RKO (cell line): ENCODE data around the gene PHACTR4.
"Not testable (repeated sequence)": the region's sequence is repeated elsewhere in the genome, so short reads cannot be mapped to it uniquely, and the experiment has no call there.

ENCODE experiments used
- DNase-seq: peaks from one replicate; pipeline ENCODE4 v3.0.0-alpha.2; 2016; ENCODE audit warnings: low spot score

Gene PHACTR4

DNA sequence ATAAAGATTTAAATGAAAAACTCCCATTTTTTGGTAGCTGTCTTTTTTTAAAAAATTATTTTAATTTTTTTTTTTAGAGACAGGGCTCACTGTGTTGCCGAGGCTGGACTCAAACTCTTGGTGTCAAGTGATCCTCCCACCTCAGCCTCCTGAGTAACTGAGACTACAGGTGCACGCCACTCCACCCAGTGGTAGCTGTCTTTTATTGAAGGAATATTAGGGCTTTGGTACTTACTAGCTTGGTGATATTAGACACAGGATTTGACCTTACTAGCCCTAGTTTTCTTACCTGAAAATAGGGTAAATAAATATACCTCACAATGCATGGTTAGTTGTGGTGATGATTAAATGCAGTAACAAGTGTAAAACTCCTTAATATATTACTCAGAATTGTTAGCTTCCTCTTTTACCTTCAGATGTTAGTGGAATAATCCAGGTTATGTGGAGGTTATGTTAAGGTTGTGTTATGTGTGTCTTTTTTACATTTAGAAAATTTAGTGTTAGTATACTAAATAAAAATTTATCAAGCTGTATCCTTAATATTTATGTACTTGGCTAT, 66.8 kb downstream of the PHACTR4 start:
- peak; percentile 25 for DNase-seq

DNA sequence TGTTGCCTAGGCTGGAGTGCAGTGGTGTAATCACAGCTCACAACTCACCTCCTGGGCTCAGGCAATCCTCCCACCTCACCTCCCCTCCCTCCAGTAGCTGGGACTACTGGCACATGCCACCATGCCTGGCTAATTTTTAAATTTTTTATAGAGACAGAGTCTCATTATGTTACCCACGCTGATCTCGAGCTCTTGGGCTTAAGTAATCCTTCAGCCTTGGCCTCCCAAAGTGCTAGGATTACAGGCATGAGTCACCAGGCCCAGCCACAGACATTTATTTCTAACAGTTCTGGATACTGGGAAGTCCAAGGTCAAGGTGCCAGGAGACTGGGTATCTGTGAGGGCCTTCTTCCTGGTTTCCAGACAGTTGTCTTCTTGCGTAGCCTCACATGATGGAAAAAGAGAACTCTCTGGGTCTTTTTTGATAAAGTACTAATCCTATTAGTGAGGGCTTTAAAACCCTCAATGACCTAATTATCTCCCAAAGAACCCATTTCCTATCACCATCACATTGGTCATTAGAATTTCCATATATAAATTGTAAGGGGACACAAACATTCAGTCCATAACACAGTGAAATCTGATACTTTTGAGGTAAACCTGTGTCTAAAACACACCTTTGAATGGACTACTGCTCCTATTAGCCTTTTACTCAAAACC, 67.9 kb downstream of the PHACTR4 start:
- DNase-seq, result peak; percentile 47

DNA sequence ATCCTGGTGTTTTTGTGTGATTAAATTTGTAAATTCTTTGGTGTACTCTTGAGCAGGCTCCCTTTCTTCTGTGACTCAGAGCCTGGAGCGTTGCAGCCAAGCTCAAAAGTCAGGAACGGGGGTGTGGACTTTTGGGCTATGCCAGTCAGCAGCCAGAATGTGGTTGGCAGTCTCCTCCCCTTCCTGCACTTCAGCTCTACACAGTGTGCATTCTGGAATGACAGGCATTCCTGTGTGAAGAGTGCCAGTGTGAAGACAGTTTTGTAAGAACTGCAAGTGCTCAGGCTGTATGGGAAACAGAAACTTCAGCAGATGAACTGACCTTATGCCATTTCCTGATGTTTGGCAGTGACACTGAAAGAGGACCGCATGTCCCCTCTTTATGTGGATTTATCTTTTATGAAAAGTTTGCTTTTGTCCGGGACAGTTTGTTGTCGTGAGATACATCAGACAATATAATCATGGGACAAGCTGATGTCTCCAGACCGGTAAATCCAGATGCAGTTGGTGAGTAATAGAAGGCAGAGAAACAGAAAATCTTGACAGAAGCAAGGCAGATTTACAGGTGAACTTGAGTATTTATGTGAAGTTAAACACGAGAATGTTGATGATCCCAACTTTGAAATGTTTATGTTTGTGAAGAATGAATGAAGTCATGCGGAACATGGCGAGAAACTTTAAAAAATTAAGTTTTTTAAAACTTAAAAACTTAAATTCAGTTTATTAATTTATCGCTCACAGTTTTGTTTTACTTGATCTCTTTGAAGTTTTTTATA, 68.6 kb downstream of the PHACTR4 start:
- peak; percentile 96 for DNase-seq

DNA sequence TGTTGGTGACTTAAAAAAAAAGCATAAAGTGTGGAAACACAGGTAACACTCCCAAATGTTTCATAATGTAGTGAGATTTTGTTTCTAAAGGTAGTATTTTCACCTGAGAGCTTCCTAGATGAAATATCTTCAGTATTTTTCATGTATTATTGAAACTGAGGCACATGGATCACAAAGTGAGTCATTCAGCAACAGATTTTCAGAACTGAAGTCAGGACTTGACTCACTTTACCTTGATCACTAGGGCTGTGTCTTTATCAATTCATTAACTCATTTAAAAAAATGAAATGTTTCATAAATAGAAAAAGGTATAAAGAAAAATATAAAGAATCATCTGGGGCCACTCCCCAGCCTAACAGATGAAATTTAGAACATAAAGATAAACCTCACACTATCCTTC, 69.8 kb downstream of the PHACTR4 start:
- DNase-seq, result peak; percentile 29

DNA sequence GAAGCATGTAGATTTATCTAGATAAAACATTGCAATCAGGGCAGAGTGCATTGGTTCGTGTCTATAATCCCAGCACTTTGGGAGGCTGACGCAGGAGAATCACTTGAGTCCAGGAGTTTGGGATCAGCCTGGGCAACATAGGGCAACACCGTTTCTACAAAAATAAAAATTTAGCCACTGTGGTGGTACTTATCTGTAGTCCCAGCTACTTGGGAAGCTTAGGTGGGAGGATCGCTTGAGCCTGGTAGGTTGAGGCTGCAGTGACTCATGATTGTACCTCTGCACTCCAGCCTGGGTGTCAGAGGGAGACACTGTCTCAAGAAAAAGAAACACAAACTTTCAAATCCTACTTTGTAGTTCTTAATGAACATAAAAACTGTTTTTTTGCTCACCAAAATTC, 72.1 kb downstream of the PHACTR4 start:
- DNase-seq, result no peak

DNA sequence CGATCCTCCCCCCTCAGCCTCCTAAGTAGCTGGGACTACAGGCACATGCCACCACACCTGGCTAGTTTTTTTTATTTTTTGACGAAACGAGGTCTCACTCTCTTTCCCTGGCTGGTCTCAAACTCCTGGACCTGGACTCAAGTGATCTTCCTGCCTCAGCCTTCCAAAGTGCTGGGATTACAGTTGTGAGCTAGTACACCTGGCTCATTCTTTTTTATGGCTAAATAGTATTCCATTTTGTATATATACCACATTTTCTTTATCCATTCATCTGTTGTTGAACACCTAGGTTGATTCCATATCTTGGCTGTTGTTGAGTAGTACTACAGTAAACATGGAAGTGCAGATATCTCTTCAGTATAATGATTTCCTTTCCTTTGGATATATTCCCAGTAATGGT, 74.0 kb downstream of the PHACTR4 start:
- no peak for DNase-seq

DNA sequence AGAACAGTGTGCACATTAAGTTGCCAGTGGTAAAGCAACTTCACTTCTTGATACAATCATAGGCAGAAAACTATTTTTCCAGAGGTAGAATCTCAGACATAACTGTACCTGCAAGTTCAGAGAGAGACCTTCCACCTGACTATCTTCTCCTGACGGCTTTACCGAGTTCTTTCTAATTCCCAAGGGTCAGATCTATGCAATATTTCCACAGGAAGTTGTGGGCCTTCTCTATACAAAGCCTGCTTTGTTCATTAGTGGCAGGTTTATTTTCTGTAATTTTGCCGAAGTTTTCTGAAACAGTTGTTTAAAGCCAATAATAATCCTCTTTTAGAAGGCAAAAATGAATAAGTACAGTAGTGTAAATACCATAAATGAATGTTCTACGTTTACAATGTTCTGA, 78.1 kb downstream of the PHACTR4 start:
- no peak for DNase-seq

DNA sequence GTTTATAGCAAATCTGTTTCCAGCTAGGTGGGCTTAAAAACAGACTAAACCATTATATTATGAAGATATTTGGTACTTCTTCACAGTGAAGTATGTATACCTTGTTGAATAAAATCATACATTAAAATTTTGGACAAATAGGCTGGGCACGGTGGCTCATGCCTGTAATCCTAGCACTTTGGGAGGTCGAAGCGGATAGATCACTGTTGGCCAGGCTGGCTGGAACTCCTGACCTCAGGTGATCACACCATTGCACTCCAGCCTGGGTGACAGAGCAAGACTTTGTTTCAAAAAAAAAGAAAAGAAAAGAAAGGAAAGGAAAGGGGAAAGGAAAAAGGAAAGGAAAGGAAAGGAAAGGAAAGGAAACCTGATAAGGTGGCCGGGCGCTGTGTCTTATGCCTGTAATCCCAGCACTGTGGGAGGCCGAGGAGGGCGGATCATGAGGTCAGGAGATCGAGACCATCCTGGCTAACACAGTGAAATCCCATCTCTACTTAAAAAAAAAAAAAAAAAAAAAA, 78.6 kb downstream of the PHACTR4 start:
- DNase-seq, result not testable (repeated sequence)

DNA sequence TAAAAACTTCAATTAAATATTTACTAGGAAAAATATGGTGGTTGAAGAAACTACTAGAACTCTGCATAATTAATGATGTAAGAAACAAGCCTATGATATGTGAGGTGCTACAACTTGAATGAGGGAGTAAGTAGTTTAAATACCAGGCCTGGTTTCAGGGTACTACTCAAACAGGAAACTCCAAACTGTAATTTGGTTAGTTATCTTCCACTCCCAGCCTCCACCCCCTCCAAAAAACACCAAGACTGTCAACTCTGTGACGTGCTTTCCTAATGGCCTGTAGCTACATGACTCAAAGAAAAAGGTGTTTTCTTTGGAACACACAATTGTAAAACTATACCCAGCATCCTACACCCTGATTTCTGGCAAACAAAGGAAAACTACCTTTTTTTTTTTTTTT, 80.4 kb downstream of the PHACTR4 start:
- no peak for DNase-seq

DNA sequence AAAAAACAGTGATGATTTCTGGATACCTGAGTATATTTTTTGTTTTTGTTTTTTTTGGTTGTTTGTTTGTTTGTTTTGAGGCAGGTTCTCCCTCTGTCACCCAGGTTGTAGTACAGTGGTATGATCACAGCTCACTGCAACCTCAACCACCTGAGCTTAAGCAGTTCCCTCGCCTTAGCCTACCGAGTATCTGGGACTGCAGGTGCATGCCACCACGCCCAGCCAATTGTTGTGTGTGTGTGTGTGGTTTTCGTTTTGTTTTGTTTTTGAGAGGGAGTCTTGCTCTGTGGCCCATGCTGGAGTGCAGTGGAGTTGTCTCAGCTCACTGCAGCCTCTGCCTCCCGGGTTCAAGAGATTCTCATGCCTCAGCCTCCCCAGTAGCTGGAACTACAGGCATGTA, 81.0 kb downstream of the PHACTR4 start:
- no peak for DNase-seq

DNA sequence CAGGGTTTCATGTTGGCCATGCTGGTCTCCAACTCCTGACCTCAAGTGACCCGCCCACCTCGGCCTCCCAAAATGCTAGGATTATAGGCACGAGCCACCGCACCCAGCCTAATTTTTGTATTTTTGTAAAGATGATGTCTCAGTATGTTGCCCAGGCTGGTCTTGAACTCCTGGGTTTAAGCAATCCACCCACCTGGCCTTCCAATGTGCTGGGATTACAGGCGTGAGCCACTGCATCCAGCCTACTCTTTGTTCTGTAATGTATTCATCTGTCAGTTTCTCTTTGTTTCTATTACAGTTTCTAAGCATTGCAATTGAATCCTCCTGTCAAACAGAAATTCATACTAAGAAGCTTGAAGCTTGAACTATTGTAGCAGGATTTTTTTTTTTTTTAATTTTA, 81.5 kb downstream of the PHACTR4 start:
- DNase-seq, result no peak

DNA sequence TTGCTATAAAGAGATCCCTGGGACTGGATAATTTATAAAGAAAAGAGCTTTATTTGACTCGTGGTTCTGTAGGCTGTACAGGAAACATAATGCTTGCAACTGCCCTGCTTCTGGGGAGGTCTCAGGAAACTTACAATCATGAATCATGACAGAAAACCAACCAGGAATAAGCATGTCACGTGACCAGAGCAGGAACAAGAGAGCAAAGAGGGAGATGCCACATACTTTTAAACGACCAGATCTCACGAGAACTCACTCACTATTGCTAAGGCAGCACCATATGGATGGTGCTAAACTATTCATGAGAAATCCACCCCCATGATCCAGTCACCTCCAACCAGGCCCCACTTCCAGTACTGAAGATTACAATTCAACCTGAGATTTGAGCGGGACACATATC, 86.5 kb downstream of the PHACTR4 start:
- peak; percentile 41 for DNase-seq

DNA sequence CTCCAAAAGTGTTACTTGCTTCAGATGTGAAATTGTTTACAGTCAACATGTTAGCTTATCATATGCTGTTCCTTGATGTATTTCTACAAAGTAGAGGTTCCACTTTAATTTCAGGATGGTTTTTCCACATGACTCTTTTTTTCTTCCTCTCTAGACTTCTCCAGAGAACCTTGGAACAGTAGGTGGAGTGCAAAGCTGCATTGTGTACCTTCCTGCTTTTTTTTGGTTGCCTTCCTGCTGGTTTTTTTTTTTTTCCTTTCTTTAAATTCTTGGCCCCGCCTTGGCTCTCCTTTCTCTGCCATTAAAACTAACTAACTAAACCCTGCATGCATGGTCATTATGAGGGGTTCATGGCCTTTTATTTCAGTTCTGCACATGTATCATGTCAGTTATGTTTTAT, 88.1 kb downstream of the PHACTR4 start:
- no peak for DNase-seq

DNA sequence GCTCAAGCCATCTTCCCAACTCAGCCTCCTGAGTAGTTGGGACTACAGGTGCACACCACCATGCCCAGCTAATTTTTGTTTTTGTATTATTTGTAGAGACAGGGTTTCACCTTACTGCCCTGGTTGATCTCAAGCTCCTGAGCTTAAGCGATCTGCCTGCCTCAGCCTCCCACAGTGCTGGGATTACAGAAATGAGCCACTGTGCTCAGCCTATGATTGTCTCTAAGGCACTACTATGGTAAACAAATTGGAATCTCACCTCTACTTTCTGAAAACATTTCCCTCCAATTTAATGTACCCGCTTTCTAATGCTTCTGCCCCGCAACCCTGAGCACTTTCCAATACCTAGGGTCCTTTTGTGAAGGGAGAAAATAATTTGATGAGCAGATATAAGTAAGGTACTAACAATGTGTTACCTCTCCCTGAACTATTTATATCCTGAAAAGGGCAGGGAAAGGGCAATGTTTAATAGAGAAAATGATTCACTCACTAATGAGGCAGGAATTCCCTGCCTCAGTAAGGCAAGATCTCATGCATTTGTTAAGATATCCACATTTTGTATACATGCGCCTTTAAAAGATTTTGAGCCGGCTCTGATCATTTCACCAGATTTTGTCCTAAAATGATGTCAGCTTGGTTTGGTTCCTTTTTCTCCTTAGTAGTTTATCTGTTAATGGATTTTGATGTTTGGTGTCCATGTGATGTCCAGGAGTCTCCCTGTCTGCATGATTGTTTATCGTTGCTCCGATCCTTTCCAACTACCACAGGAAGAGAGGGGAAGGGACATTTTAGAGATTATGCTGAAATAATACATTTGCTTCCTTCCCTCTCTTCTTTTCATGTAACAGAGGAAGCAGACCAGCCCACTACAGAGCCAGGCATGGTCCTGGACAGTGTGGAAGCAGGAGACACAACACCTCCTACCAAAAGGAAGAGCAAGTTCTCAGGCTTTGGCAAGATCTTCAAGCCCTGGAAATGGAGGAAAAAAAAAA, 89.0 kb downstream of the PHACTR4 start:
- DNase-seq, result no peak

DNA sequence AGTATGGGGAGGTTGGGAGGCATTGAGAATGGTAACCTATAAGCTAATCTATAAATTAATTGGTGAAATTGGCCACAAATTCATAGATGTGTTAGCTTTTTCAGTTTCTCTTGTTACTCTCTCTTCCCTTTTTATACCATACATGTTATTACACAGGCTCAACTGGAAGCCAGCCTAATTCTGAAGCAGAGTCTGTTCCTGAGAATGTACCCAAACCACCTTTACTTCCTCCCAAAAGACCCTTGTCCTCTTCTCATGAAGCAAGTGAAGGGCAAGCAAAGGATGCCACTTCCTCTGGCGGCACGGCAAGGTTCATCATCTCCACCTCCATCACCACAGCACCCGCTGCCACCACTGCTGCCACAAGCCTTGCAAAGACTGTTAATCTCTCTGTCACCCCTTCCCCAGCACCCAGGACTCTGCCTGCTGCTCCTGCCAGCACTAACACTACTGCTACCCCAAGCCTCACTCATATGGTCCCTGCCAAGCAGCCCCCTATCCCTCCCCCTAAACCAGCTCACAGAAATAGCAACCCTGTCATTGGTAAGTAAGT, 96.8 kb downstream of the PHACTR4 start:
- DNase-seq, result no peak

DNA sequence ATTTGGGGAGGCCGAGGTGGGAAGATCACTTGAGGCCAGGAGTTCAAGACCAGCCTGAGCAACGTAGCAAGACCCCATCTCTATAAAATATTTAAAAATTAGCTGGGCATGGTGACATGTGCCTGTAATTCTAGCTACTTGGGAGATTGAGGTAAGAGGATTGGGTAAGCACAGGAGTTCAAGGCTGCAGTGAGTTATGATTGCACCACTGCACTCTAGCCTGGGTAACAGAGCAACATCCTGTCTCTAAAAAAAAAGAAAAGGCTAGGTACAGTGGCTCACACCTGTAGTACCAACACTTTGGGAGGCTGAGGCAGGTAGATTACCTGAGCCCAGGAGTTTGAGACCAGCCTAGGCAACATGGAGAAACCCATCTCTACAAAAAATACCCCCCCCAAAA, 100.6 kb downstream of the PHACTR4 start:
- DNase-seq, result no peak

DNA sequence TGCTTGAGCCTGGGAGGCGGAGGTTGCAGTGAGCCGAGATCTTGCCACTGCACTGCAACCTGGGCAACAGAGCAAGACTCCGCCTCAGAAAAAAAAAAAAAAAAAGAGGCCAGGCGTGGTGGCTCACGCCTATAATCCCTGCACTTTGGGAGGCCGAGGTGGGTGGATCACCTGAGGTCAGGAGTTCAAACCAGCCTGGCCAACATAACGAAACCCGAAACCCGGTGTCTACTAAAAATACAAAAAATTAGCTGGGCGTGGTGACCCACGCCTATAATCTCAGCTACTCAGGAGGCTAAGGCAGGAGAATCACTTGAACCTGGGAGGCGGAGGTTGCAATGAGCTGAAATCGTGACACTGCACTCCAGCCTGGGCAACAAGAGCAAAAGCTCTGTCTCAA, 110.0 kb downstream of the PHACTR4 start:
- DNase-seq, result not testable (repeated sequence)

DNA sequence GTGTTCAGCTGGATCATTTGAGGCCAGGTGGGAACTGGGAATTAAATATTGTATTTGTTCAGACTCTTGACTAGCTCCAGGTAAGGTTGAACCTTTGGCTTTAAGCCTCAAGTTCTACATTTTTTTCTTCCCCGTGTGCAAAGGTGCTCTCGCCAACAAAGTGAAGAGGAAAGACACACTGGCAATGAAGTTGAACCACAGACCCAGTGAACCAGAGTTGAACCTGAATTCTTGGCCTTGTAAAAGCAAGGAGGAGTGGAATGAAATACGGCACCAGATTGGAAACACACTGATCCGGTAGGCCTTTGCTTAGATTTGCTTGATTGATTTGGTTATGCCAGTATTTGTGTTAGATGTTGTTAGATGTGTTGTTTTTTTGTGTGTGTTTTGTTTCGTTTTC, 110.8 kb downstream of the PHACTR4 start:
- no peak for DNase-seq

DNA sequence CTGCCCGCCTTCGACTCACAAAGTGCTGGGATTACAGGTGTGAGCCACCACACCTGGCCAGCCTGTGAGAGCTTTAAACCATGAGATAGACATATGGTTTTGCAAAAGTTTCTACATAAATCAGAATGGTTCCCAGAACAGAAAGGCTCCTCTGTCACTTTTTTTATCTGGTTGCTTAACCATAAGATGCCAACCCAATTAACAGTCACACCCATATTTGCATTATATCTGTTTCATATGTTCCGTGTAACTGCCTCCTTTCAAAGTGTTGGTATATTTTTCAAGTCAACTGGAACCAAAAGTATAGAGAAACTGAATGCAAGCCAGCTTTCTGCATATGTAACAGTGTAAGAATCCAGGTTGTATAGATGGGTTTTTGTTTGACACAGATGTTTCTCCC, 112.6 kb downstream of the PHACTR4 start:
- DNase-seq, result no peak

DNA sequence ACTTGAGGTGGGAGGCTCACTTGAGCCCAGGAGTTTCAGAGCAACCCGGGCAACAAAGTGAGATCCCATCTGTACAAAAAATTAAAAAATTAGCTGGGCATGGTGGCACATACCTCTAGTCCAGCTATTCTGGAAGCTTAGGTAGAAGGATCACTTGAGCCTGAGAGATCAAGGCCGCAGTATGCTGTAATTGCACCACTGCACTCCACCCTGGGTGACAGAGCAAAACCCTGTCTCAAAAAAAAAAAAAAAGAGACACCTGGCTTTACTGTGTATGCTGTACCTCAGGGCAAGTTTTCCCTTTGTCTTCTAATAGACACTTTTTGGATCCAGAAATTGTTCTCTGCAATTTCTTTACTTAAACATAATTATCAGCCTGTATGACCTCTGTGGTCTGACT, 113.2 kb downstream of the PHACTR4 start:
- no peak for DNase-seq

DNA sequence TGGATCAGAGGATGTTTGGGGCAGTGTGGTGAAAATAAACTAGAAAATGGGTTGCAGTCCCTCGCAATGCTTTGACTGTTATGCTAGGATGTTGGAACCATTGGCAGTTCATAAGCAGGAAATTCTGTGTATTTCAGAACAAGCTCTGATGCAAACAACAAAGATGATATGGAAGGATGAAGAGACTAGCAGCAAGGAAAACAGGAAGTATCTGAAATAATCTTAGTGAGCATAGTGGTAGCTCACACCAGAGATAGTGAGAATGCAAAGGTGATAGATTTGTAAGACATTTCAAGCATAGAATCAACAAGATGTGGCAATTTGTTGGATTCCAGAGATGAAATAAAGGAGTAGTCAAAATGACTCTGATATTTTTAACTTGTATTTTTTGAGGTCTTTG, 125.2 kb downstream of the PHACTR4 start:
- no peak for DNase-seq

DNA sequence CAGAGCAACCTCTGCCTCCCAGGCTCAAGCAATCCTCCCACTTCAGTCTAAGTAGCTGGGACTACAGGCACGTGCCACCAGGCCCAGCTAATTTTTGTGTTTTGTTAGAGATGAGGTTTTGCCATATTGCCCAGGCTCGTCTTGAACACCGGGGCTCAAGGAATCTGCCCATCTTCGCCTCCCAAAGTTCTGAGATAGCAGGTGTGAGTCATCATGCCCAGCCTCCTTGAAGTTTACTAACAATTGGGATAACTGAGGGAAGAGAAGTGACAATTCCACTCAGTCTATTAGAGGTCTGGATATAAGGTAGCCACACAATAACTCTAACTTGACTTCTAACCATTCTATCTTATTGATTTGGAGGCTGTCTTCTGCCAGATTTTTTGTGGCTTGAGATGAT, 130.0 kb downstream of the PHACTR4 start:
- DNase-seq, result no peak
